Thymus (tissue), 2 donors: ENCODE results near the gene POU4F3. TPM values are rescaled to one million over a fixed set of nuclear protein-coding genes. Genes with fewer than 3 reads are reported as not detected.

Experiments
- polyA plus RNA-seq: library from polyadenylated mRNA; stranded (reverse); fragments of 200-250 nt; gene quantifications from one replicate; pipeline ENCODE4 v1.2.3, GENCODE V29; 2013
- total RNA-seq: library from RNA; stranded (reverse); fragments of 120-200 nt; gene quantifications from one replicate; pipeline ENCODE4 v1.2.4, GENCODE V29; 2013
- donor health status: healthy.

POU4F3 gene
- total and polyA plus RNA-seq, 2 donors = 0.09 to 0.25 TPM

Other genes with a start within 250 kb of the POU4F3 start
- 0.24 TPM for gene PLAC8L1, start 233.3 kb upstream of the POU4F3 start, total RNA-seq
- 1.5 TPM for gene PLAC8L1, start 233.3 kb upstream of the POU4F3 start, polyA plus RNA-seq
- 66.6 TPM for gene LARS1, start 156.2 kb upstream of the POU4F3 start, total RNA-seq
- gene LARS1, start 156.2 kb upstream of the POU4F3 start, polyA plus RNA-seq = 57.4 TPM
- gene RBM27, start 135.2 kb upstream of the POU4F3 start, total RNA-seq = 17.8 TPM
- gene RBM27, start 135.2 kb upstream of the POU4F3 start, polyA plus RNA-seq = 13.1 TPM
- gene TCERG1, start 108.5 kb downstream of the POU4F3 start, total RNA-seq = 40.5 TPM
- gene TCERG1, start 108.5 kb downstream of the POU4F3 start, polyA plus RNA-seq = 103 TPM
- gene GPR151, start 177.4 kb downstream of the POU4F3 start, total RNA-seq = under 0.01 TPM
- 0.07 TPM for gene GPR151, start 177.4 kb downstream of the POU4F3 start, polyA plus RNA-seq